ENCODE results near the gene MTHFD2L. TPM values are rescaled to one million over a fixed set of nuclear protein-coding genes. Genes with fewer than 3 reads are reported as not detected.

The MTHFD2L gene
- total and polyA plus RNA-seq, 3 donors from 2014 or later = 14.8 to 44.1 (median 29.1) TPM

DNA sequence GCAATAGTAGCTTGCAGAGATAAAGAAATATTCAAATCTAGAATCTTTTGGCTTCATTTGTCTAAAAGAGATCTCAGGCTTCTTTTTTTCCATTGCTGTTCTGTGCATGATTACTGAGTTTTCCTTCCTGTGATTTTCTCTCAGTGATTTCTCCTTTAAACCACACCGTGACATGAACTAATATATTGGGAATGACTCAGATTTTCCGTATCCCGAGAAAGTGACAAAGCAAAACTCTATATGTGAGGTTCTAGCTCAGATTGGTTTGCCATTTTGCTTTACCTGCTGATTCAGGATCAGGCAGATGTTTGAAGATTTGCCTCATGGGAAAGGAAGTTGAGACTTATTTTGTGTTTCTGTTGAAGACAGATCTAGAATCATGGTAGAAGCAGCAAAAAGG, 59.4 kb downstream of the MTHFD2L start:
- Histone ChIP-seq H3K27me3 (no peaks in the 10 kb centered on the region), H3K27ac (no peak overlapping the region), H3K4me3 (no peak overlapping the region), H3K4me1 (peaks cover 4% of the 10 kb centered on the region), H3K36me3 (ENCODE audit: low read depth, missing control alignments) (no peaks in the 10 kb centered on the region), H3K9me3 (no peaks in the 10 kb centered on the region)
- no peak for DNase-seq
- intact Hi-C loops (cut with DNase I; ENCODE audit: low total_unique reads) = no loop called here
- TF ChIP-seq, protein P1, sequence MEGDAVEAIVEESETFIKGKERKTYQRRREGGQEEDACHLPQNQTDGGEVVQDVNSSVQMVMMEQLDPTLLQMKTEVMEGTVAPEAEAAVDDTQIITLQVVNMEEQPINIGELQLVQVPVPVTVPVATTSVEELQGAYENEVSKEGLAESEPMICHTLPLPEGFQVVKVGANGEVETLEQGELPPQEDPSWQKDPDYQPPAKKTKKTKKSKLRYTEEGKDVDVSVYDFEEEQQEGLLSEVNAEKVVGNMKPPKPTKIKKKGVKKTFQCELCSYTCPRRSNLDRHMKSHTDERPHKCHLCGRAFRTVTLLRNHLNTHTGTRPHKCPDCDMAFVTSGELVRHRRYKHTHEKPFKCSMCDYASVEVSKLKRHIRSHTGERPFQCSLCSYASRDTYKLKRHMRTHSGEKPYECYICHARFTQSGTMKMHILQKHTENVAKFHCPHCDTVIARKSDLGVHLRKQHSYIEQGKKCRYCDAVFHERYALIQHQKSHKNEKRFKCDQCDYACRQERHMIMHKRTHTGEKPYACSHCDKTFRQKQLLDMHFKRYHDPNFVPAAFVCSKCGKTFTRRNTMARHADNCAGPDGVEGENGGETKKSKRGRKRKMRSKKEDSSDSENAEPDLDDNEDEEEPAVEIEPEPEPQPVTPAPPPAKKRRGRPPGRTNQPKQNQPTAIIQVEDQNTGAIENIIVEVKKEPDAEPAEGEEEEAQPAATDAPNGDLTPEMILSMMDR (IDR thresholded peaks at IDR 0.05) = no peak
- no peak for TF ChIP-seq POLR2A (IDR thresholded peaks at IDR 0.05)
- 85 to 89% methylated on average over 3 of the region's 3 CpGs for WGBS, 2 donors

DNA sequence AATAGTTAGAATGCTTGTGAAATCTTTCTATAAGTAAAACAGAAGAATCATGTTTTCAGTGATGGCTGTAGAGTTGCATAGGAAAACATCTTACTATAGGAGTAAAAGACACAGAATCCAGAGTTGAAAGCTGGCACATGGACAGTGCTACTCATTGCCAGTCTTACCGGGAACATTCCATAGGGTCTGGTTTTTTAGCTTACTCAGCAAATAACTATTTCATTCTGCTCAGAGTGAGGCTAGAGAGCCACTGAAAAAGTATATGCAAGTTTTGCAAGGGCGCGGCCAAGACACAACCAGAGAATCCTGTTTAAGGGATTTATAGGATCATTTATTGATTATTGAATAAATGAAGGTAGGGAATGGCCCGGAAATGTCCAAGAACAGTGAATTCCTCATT, 60.3 kb downstream of the MTHFD2L start:
- WGBS, 2 donors = 87 to 95% methylated on average over 4 of the region's 4 CpGs
- H3K27me3 ChIP-seq = no peaks in the 10 kb centered on the region
- H3K36me3 ChIP-seq (ENCODE audit: low read depth, missing control alignments) = no peaks in the 10 kb centered on the region
- H3K9me3 ChIP-seq = no peaks in the 10 kb centered on the region
- no peak overlapping the region for H3K27ac ChIP-seq
- intact Hi-C loops (cut with DNase I; ENCODE audit: low total_unique reads) = no loop called here
- H3K4me3 ChIP-seq = no peak overlapping the region
- peaks cover 4% of the 10 kb centered on the region for H3K4me1 ChIP-seq
- TF ChIP-seq, protein P1 (IDR thresholded peaks at IDR 0.05) = no peak
- no peak for TF ChIP-seq POLR2A (IDR thresholded peaks at IDR 0.05)
- no peak for DNase-seq

DNA sequence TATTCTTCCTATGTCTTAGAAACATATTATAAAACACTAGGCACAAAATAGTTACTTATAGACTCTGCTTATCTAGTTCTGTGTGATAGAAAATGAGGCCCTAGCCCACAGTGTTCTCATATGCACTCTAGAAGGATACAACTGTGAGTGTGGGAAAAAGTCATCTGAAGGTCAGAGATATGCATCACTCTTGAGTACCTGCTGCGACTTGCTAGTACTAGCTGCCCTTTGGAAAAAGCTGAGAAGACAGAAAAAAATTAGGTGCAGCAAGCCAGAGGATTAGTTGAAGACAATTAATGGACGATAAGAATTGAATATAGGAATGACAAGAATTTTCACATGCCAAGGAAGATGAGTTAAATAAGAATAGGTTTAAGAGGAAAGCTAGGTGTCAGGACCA, 61.3 kb downstream of the MTHFD2L start:
- Histone ChIP-seq H3K9me3 (no peaks in the 10 kb centered on the region), H3K4me3 (no peak overlapping the region), H3K4me1 (peaks cover 4% of the 10 kb centered on the region), H3K36me3 (ENCODE audit: low read depth, missing control alignments) (no peaks in the 10 kb centered on the region), H3K27me3 (no peaks in the 10 kb centered on the region), H3K27ac (no peak overlapping the region)
- TF ChIP-seq POLR2A (IDR thresholded peaks at IDR 0.05) = no peak
- TF ChIP-seq, protein P1 (IDR thresholded peaks at IDR 0.05) = no peak
- intact Hi-C loops (cut with DNase I; ENCODE audit: low total_unique reads) = no loop called here
- DNase-seq = no peak
- 45 to 52% methylated on average over 2 of the region's 2 CpGs for WGBS, 2 donors

DNA sequence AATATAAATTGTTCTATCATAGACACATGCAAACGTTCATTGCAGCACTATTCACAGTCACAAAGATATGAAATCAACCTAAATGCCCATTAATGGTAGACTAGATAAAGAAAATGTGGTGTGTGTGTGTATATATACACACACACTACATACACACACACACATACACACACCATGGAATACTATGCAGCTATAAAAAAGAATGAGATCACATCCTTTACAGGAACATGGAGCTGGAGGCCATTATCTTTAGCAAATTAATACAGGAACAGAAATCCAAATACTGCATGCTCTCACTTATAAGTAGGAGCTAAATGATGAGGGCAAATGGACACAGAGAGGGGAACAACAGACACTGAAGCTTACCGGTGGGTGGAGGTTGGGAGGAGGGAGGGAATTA, 65.2 kb downstream of the MTHFD2L start:
- 92% methylated on average over 2 of the region's 2 CpGs for WGBS, 2 donors
- no peak for DNase-seq
- no peak overlapping the region for H3K27ac ChIP-seq
- H3K4me1 ChIP-seq = peaks cover 4% of the 10 kb centered on the region
- no peaks in the 10 kb centered on the region for H3K9me3 ChIP-seq
- no peaks in the 10 kb centered on the region for H3K27me3 ChIP-seq
- TF ChIP-seq, protein P1 (IDR thresholded peaks at IDR 0.05) = no peak
- TF ChIP-seq POLR2A (IDR thresholded peaks at IDR 0.05) = no peak
- no peak overlapping the region for H3K4me3 ChIP-seq
- intact Hi-C loops (cut with DNase I; ENCODE audit: low total_unique reads) = no loop called here
- H3K36me3 ChIP-seq (ENCODE audit: low read depth, missing control alignments) = no peaks in the 10 kb centered on the region

DNA sequence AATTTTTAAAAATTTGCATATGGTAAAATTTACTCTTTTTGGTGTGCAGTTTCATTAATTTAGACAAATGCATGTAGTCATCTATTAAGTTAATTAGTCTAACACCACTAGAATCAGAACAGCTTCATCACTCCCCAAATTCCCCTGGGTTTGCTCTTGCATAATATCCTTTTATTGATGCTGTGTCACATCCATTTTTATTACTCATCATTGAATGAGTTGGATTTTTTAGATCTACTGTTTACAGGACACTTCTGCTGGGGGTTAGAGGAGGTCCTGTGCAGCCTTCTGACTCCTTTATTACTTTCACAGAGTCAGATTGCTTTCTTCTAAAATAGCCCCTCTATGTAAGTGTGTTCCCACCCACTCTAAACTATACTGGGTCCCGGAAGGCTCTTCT, 65.9 kb downstream of the MTHFD2L start:
- no peaks in the 10 kb centered on the region for H3K36me3 ChIP-seq (ENCODE audit: low read depth, missing control alignments)
- no peak for DNase-seq
- H3K4me3 ChIP-seq = no peak overlapping the region
- no peak for TF ChIP-seq POLR2A (IDR thresholded peaks at IDR 0.05)
- TF ChIP-seq, protein P1 (IDR thresholded peaks at IDR 0.05) = no peak
- no peak overlapping the region for H3K27ac ChIP-seq
- WGBS, 2 donors = 100% methylated on average over 1 of the region's 1 CpG
- no peaks in the 10 kb centered on the region for H3K9me3 ChIP-seq
- peaks cover 4% of the 10 kb centered on the region for H3K4me1 ChIP-seq
- H3K27me3 ChIP-seq = no peaks in the 10 kb centered on the region
- intact Hi-C loops (cut with DNase I; ENCODE audit: low total_unique reads) = no loop called here

Measured in testis (tissue), 3 donors.